GM18868 (cell line): ENCODE data around the gene SRRM3.
"Not testable (repeated sequence)": the region's sequence is repeated elsewhere in the genome, so short reads cannot be mapped to it uniquely, and the experiment has no call there.

Experiments used
- ATAC-seq: cut with Tn5 transposase; IDR thresholded peaks from one replicate; pipeline ENCODE4 v1.9.1; 2021; ENCODE audit warnings: mild to moderate bottlenecking, moderate library complexity; ENCODE audit not compliant: unreplicated experiment

Gene SRRM3

GRCh38 chr7:76225951-76226350 is 24.3 kb downstream of the SRRM3 start:
- ATAC-seq, result no peak

GRCh38 chr7:76226878-76227423 is 25.3 kb downstream of the SRRM3 start:
- not testable (repeated sequence) for ATAC-seq

- ATAC-seq, result no peak
Observed at GRCh38 chr7:76230214-76230613, 28.5 kb downstream of the SRRM3 start.

- no peak for ATAC-seq
Observed at GRCh38 chr7:76231071-76231470, 29.4 kb downstream of the SRRM3 start.

GRCh38 chr7:76231583-76231982 is 29.9 kb downstream of the SRRM3 start:
- no peak for ATAC-seq

GRCh38 chr7:76232698-76233097 is 31.0 kb downstream of the SRRM3 start:
- ATAC-seq, result no peak

GRCh38 chr7:76233538-76234281 is 32.0 kb downstream of the SRRM3 start:
- no peak for ATAC-seq

- no peak for ATAC-seq
Observed at GRCh38 chr7:76234282-76234584, 32.5 kb downstream of the SRRM3 start.

GRCh38 chr7:76234931-76235441 is 33.3 kb downstream of the SRRM3 start:
- no peak for ATAC-seq

GRCh38 chr7:76236224-76236623 is 34.5 kb downstream of the SRRM3 start:
- ATAC-seq, result no peak

- no peak for ATAC-seq
Observed at GRCh38 chr7:76238326-76238725, 36.6 kb downstream of the SRRM3 start.

- ATAC-seq, result no peak
Observed at GRCh38 chr7:76241141-76241540, 39.4 kb downstream of the SRRM3 start.

GRCh38 chr7:76242517-76243063 is 40.9 kb downstream of the SRRM3 start:
- not testable (repeated sequence) for ATAC-seq

GRCh38 chr7:76244781-76245391 is 43.2 kb downstream of the SRRM3 start:
- ATAC-seq, result no peak

GRCh38 chr7:76246804-76247389 is 45.2 kb downstream of the SRRM3 start:
- no peak for ATAC-seq

- no peak for ATAC-seq
Observed at GRCh38 chr7:76247938-76248337, 46.2 kb downstream of the SRRM3 start.

- ATAC-seq, result no peak
Observed at GRCh38 chr7:76252021-76252420, 50.3 kb downstream of the SRRM3 start.

- no peak for ATAC-seq
Observed at GRCh38 chr7:76254781-76255180, 53.1 kb downstream of the SRRM3 start.

GRCh38 chr7:76257973-76258372 is 56.3 kb downstream of the SRRM3 start:
- no peak for ATAC-seq

GRCh38 chr7:76259124-76260093 is 57.7 kb downstream of the SRRM3 start:
- no peak for ATAC-seq
